Mononuclear cell (primary cell): Measurements from ENCODE around the gene PIEZO1. TPM values are rescaled to one million over a fixed set of nuclear protein-coding genes. Genes with fewer than 3 reads are reported as not detected.
"Not testable (repeated sequence)": the region's sequence is repeated elsewhere in the genome, so short reads cannot be mapped to it uniquely, and the experiment has no call there.

Experiments used
- H3K27me3 ChIP-seq: 2 replicates; pipeline ENCODE4 v1.6.0; 2011; ENCODE audit warnings: low read length, control low read depth; ENCODE audit not compliant: insufficient read depth
- H3K4me1 ChIP-seq: 2 replicates; pipeline ENCODE4 v1.5.1; 2011; ENCODE audit warnings: mild to moderate bottlenecking, low read length, control low read depth; ENCODE audit not compliant: insufficient read depth
- H3K4me3 ChIP-seq: 2 replicates; pipeline ENCODE4 v1.5.1; 2011; ENCODE audit warnings: mild to moderate bottlenecking, low read length, moderate library complexity
- H3K9me3 ChIP-seq: 2 replicates; pipeline ENCODE4 v1.5.1; 2011; ENCODE audit warnings: low read depth, mild to moderate bottlenecking, control low read depth, low read length
- total RNA-seq: library from RNA; depleted of rRNA; stranded (reverse); fragments of >200 nt; gene quantifications from one replicate; pipeline ENCODE4 v1.2.3, GENCODE V29; 2012

PIEZO1 gene
- total RNA-seq, 1 donor: 54.5 TPM

DNA sequence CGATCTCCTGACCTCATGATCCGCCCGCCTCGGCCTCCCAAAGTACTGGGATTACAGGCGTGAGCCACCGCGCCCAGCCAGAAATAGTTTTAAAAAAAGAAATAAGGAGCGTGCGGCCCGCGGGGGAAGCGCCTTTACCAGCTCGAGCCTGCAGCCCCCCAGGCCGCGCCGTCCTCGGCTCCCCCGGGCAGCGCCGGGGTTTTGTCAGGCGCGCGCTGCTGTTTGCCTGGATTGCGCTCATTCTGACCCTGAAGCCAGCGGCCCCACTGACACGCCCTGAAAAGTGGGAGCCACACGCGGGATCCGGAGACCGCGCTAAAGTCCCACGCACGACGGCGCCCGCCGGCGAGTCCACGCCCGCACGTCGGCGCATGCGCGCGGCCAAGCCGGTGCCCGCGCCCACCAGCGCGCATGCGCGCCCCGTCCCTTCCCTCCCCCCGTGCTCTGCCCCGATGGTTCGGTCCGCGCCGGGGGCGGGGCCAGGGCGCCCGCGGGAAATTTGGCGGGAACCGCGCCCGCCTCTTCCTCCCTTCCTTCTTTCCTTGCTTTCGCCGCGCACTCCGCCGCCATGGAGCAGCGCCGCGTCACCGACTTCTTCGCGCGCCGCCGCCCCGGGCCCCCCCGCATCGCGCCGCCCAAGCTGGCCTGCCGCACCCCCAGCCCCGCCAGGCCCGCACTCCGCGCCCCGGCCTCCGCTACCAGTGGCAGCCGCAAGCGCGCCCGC is 18.4 kb upstream of the PIEZO1 start, which contains the start of gene CDT1:
Gene CDT1 (plus strand): TSS at position 526 of the 724 bp plus-strand sequence. CDS start 43 bp downstream, at position 569.
- H3K27me3 ChIP-seq: no peaks in the 10 kb centered on the region
- H3K4me1 ChIP-seq: peaks cover 40% of the 10 kb centered on the region
- H3K9me3 ChIP-seq: no peaks in the 10 kb centered on the region
- H3K4me3 ChIP-seq: peak within 1 kb of the TSS; percentile 57

GRCh38 chr16:88800277-88800592 is 15.2 kb upstream of the PIEZO1 start:
- peaks cover 46% of the 10 kb centered on the region for H3K4me1 ChIP-seq

GRCh38 chr16:88799569-88800276 is 14.7 kb upstream of the PIEZO1 start:
- H3K4me1 ChIP-seq: peaks cover 46% of the 10 kb centered on the region
- H3K4me3 ChIP-seq: no peak overlapping the region
- no peaks in the 10 kb centered on the region for H3K9me3 ChIP-seq
- H3K27me3 ChIP-seq: no peaks in the 10 kb centered on the region

More at GRCh38 chr16:88800277-88800592, 15.2 kb upstream of the PIEZO1 start:
- Histone ChIP-seq H3K4me3 (no peak overlapping the region), H3K9me3 (no peaks in the 10 kb centered on the region), H3K27me3 (no peaks in the 10 kb centered on the region)

- no peak overlapping the region for H3K4me3 ChIP-seq
- no peaks in the 10 kb centered on the region for H3K9me3 ChIP-seq
- H3K27me3 ChIP-seq: no peaks in the 10 kb centered on the region
- H3K4me1 ChIP-seq: peaks cover 47% of the 10 kb centered on the region
Observed at GRCh38 chr16:88798772-88799455, 13.9 kb upstream of the PIEZO1 start.

- Histone ChIP-seq H3K4me3 (no peak overlapping the region), H3K4me1 (peaks cover 53% of the 10 kb centered on the region), H3K9me3 (no peaks in the 10 kb centered on the region), H3K27me3 (no peaks in the 10 kb centered on the region)
Observed at GRCh38 chr16:88798073-88798472, 13.1 kb upstream of the PIEZO1 start.

- Histone ChIP-seq H3K27me3 (no peaks in the 10 kb centered on the region), H3K4me3 (no peak overlapping the region), H3K4me1 (peaks cover 53% of the 10 kb centered on the region), H3K9me3 (no peaks in the 10 kb centered on the region)
Observed at GRCh38 chr16:88796278-88796677, 11.3 kb upstream of the PIEZO1 start.

DNA sequence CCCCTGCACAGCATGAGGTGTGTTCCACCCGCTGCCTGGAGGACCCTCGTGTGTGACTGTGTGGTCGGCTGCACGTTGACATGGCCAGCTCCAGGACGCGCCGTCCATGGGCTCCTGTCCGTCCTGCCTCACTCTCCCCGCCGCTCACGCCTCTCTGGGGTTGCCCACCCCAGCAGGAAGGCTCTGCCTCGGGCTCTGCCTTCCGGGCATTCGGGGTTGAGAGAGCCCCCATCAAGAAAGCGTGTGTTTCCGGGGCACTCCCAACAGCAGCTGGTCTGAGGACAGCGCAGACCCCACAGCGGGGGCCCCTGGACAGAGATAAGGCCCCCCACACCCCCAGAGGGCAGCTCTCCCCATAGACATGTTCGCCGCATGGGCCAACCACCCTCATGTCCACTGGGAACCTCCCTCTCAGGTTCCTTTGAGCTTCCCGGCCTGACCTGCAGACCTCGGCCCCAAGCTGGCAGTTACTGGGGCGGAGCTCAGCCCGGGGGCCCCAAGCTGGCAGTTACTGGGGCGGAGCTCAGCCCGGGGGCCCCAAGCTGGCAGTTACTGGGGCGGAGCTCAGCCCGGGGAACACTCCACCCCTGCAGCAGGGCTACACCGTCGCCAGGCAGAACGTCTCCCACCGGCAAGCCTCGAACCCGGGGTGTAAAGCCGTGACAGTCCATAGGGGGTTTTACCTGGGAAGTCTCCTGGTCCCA is 8.4 kb upstream of the PIEZO1 start:
- Histone ChIP-seq H3K4me1 (peaks cover 68% of the 10 kb centered on the region), H3K9me3 (no peaks in the 10 kb centered on the region), H3K27me3 (no peaks in the 10 kb centered on the region), H3K4me3 (no peak overlapping the region)

DNA sequence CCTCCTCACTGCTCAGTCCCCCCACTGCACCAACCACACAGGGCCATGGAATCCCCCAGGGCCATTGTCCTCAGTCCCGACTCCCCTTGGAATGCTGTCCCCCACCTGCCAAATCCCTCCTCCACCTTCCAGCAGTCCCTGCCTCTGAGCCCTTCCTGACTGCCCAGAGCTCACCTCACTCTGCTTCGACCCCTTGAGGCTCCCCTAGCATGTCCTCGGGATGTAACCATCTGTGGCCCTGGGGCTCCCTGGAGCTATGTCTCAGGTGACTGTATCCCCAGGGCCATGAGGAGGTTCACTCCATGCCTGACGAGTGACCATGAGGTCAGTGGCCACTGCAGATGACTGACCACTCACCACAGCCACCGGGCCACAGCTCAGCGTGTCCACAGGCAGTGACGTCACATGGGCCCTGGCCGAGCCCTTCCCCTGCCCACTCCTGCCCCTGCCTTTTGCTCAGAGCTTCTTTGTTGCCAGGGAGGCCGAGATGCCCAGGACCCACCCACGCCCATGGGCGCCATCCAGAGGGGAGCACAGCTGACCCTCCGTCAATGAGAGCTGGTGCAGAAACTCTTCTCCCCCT is 7.7 kb upstream of the PIEZO1 start:
- Histone ChIP-seq H3K4me1 (peaks cover 68% of the 10 kb centered on the region), H3K9me3 (no peaks in the 10 kb centered on the region), H3K4me3 (no peak overlapping the region), H3K27me3 (no peaks in the 10 kb centered on the region)

- H3K4me3 ChIP-seq: no peak overlapping the region
Observed at GRCh38 chr16:88792078-88792550, 7.1 kb upstream of the PIEZO1 start.

GRCh38 chr16:88790312-88791211 is 5.5 kb upstream of the PIEZO1 start:
- peak overlapping the region; percentile 5 for H3K4me3 ChIP-seq
- no peaks in the 10 kb centered on the region for H3K9me3 ChIP-seq
- no peaks in the 10 kb centered on the region for H3K27me3 ChIP-seq
- H3K4me1 ChIP-seq: peaks cover 69% of the 10 kb centered on the region

More at GRCh38 chr16:88792078-88792550, 7.1 kb upstream of the PIEZO1 start:
- no peaks in the 10 kb centered on the region for H3K9me3 ChIP-seq
- no peaks in the 10 kb centered on the region for H3K27me3 ChIP-seq
- H3K4me1 ChIP-seq: peaks cover 68% of the 10 kb centered on the region

DNA sequence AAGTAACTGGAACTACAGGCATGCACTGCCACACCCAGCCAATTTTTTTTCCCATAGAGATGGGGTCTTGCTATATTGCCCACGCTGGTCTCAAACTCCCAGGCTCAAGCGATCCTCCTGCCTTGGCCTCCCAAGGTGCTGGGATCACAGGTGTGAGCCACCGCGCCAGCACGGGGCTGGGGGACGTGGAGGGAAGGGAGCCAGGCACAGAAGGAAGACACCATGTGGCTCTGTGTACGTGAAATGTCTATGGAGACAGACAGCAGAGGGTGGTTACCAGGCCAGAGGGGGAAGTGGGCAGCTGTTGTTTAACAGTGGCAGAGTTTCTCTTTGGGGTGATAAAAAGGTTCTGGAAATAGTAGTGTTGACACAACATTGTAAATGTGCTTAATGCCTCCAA is 4.6 kb upstream of the PIEZO1 start:
- H3K27me3 ChIP-seq: no peaks in the 10 kb centered on the region
- no peaks in the 10 kb centered on the region for H3K9me3 ChIP-seq
- no peak overlapping the region for H3K4me3 ChIP-seq
- H3K4me1 ChIP-seq: peaks cover 60% of the 10 kb centered on the region

- H3K4me1 ChIP-seq: peaks cover 58% of the 10 kb centered on the region
- not testable (repeated sequence) for H3K27me3 ChIP-seq, H3K4me3 ChIP-seq, H3K9me3 ChIP-seq
Observed at GRCh38 chr16:88788749-88789148, 3.7 kb upstream of the PIEZO1 start.

DNA sequence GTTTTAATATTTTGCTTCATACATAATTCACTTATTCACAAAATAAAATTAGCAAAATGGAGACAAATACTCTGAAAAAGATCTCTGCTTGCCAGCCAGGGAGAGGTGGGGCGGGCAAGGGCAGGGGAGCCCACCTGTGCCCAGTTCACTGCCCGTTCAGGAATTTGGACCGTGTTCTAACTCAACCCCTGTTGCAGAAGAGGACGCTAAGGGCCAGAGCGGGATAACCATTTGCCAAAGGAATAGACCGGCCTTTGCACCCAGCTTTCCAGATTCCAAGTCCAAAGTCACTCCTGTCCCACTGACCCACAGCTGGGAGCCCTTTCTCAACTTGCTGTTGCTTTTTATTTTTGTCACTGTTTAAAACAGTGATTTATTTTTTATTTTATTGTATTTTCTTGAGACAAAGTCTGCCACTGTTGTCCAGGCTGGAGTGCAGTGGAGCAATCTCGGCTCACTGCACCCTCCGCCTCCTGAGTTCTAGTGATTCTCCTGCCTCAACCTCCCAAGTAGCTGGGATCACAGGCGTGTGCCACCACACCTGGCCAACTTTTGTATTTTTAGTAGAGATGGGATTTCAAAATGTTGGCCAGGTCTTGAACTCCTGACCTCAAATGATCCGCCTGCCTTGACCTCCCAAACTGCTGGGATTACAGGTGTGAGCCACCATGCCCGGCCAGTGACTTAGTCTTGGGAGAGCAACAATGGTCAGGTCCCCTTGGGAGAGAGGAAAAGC is 2.7 kb upstream of the PIEZO1 start:
- H3K4me1 ChIP-seq: peaks cover 58% of the 10 kb centered on the region
- no peak overlapping the region for H3K4me3 ChIP-seq
- no peaks in the 10 kb centered on the region for H3K27me3 ChIP-seq
- H3K9me3 ChIP-seq: no peaks in the 10 kb centered on the region
